ENCODE results near the gene CHMP2B. TPM values are rescaled to one million over a fixed set of nuclear protein-coding genes. Genes with fewer than 3 reads are reported as not detected.

The CHMP2B gene
- total RNA-seq, 1 donor from 2014 or later = 39.2 TPM

DNA sequence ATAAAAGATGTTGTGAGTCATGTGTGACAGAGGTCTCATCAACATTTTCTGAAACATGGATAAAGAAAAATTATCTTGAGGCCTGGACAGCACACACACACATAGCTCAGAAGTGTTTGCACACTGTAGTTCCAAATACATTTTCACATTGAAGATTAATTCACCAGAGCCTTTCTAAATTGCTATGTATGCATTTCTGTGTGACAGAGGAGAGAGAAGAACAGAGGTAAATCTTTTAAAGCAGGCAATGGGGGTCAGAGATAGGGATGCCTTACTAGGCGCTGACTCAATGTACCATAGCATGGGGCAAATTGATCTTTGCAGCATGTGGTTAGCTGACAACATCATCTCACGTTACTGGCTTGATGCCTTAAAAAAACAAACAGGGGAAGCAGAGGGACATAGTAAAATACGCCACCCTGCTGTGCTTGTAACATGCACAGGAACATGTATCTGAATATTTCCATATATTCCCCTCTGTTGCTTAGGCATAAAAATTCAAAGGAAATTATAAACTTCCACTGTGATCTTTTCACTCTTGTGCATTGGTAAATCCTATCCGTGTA, 41.6 kb downstream of the CHMP2B start:
- DNase-seq = no peak
- Histone ChIP-seq H3K27ac (no peak overlapping the region), H3K4me1 (no peaks in the 10 kb centered on the region), H3K4me3 (no peak overlapping the region), H3K9me3 (no peaks in the 10 kb centered on the region), H3K36me3 (no peaks in the 10 kb centered on the region), H3K27me3 (no peaks in the 10 kb centered on the region)
- no peak for ATAC-seq
- TF ChIP-seq, protein P1, sequence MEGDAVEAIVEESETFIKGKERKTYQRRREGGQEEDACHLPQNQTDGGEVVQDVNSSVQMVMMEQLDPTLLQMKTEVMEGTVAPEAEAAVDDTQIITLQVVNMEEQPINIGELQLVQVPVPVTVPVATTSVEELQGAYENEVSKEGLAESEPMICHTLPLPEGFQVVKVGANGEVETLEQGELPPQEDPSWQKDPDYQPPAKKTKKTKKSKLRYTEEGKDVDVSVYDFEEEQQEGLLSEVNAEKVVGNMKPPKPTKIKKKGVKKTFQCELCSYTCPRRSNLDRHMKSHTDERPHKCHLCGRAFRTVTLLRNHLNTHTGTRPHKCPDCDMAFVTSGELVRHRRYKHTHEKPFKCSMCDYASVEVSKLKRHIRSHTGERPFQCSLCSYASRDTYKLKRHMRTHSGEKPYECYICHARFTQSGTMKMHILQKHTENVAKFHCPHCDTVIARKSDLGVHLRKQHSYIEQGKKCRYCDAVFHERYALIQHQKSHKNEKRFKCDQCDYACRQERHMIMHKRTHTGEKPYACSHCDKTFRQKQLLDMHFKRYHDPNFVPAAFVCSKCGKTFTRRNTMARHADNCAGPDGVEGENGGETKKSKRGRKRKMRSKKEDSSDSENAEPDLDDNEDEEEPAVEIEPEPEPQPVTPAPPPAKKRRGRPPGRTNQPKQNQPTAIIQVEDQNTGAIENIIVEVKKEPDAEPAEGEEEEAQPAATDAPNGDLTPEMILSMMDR (IDR thresholded peaks at IDR 0.05) = no peak
- intact Hi-C loops (cut with DNase I) = no loop called here

DNA sequence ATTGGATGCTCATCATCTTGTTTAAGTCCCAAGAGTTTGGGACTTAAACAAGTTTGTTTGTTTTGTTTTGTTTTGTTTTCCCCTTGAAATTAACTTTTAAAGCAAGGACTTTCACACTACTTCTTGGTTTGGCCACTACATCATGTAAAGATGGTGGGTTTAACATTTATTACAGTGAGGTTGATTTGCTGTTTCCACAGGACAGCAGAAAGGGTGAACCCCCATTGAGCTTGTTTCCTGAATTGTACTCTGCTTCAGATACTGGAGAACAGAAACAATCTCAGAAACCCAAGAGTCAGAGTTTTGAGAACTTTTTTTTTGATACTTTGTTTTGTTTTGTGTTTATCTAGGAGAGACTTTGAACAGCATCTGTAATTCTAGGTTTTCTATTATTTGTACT, 42.6 kb downstream of the CHMP2B start:
- no peaks in the 10 kb centered on the region for H3K27me3 ChIP-seq
- no peaks in the 10 kb centered on the region for H3K36me3 ChIP-seq
- ATAC-seq (no peak), DNase-seq (no peak)
- no peaks in the 10 kb centered on the region for H3K4me1 ChIP-seq
- no peak overlapping the region for H3K27ac ChIP-seq
- intact Hi-C loops (cut with DNase I) = no loop called here
- TF ChIP-seq, protein P1 (IDR thresholded peaks at IDR 0.05) = no peak
- no peaks in the 10 kb centered on the region for H3K9me3 ChIP-seq
- no peak overlapping the region for H3K4me3 ChIP-seq

DNA sequence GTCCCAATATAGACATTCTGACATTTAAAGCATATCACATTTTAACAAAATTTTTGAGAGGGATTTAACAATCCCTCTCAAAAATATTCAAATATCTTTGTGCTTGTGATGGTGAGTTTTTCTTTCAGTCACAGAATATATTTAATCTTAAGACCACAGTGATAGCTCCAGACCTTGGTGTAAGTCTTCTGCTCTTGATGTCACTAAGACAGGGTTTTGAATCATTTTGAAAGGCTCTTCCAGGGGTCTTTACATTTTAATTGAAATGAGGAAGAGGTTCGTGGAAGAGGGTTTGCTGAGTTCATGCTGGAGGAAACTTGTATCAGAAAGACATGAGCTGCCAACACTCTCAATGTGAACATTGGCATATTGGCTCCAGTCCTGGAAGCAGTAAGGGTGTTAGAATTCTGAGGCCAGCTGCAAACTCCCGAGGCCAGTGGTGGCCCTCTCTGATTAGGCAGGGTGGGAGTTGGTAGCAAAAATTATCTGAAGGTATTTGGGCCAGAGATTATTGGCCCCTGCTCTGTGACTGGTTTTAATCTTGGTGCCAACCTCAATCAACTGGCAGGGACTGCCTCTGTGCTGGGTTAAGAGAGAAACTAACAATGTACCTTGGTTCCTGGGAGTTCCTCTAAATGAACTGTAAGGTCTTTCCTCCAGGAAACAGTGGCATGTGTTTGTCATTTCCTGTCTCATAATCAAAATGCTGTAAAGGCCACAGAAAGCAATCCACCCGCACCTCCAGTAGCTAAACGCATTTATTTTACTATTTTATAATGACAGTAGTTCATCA, 44.0 kb downstream of the CHMP2B start:
- ATAC-seq = peak; percentile 37
- H3K27ac ChIP-seq = no peak overlapping the region
- TF ChIP-seq, protein P1 (IDR thresholded peaks at IDR 0.05) = no peak
- no peak for DNase-seq
- no peaks in the 10 kb centered on the region for H3K36me3 ChIP-seq
- no peaks in the 10 kb centered on the region for H3K27me3 ChIP-seq
- H3K9me3 ChIP-seq = no peaks in the 10 kb centered on the region
- intact Hi-C loops (cut with DNase I) = no loop called here
- H3K4me3 ChIP-seq = no peak overlapping the region
- no peaks in the 10 kb centered on the region for H3K4me1 ChIP-seq

DNA sequence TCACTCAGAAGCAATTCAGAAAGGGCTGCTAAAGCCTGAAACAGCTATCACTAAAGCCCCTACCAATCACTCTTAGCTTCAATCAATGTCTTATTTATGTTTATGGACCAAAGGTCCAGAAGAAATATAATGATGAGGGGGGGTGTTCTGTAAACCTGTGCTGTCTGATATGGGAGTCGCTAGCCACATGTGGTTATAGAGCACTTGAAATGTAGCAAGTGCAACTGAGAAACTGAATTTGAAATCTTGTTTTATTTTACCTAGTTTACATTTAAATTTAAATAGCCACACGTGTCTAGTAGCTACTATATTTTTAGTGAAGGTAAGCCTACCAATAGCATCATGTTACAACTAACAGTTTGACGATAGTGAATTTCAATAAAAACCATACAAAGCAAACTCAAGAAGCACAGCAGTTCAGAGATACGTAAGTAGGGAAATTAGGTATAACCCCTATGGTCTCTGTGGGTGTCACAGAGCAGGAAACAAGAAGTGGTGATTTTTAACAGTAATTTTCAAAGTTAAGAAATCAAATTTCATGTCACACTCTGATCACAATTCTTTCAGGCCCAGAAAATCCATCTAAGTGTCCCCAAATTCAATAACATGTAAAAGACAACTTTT, 45.7 kb downstream of the CHMP2B start:
- TF ChIP-seq, protein P1 (IDR thresholded peaks at IDR 0.05) = no peak
- H3K27ac ChIP-seq = no peak overlapping the region
- no peak overlapping the region for H3K4me3 ChIP-seq
- no peaks in the 10 kb centered on the region for H3K36me3 ChIP-seq
- DNase-seq (no peak), ATAC-seq (no peak)
- H3K9me3 ChIP-seq = no peaks in the 10 kb centered on the region
- no peaks in the 10 kb centered on the region for H3K4me1 ChIP-seq
- intact Hi-C loops (cut with DNase I) = no loop called here
- H3K27me3 ChIP-seq = no peaks in the 10 kb centered on the region

DNA sequence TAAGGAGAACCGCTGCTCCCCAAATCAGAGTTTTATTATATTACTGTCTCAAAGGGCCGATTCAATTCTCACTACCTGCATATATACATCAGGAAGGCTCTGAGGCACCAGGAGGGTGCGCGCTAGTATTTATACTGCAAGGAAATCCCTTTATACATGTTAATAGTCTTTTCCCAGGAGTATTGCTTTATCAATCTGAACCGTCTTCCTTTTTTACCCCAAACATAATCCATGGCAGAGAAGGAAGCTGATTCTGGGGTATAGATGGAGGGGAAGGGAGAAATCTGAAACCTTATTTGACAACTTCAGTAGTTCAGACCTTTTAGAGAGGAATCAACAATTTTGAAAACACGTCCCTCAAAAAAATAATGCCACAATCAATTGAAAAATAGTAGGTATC, 49.4 kb downstream of the CHMP2B start, which contains the start of gene POU1F1:
TSS of gene POU1F1 (minus strand) at position 101 of the 400 bp plus-strand sequence. CDS start 122 bp downstream, outside the sequence.
- Histone ChIP-seq H3K9me3 (no peaks in the 10 kb centered on the region), H3K36me3 (no peaks in the 10 kb centered on the region), H3K27me3 (no peaks in the 10 kb centered on the region), H3K27ac (no peak within 1 kb of the TSS), H3K4me1 (no peaks in the 10 kb centered on the region), H3K4me3 (no peak within 1 kb of the TSS)
- ATAC-seq (no peak), DNase-seq (no peak)
- intact Hi-C loops (cut with DNase I) = no loop called here
- TF ChIP-seq, protein P1 (IDR thresholded peaks at IDR 0.05) = no peak

Measured in upper lobe of right lung (tissue), 1 donor.